Lower leg skin (tissue), 4 donors: Measurements from ENCODE around the gene DIP2C. TPM values are rescaled to one million over a fixed set of nuclear protein-coding genes. Genes with fewer than 3 reads are reported as not detected.

Source experiments
- DNase-seq, 2 donors: peaks; one replicate each; pipeline ENCODE4 v3.0.0-alpha.2; 2019; ENCODE audit warnings: low spot score in 2 of 2
- H3K4me3 ChIP-seq: fragments of 200-600 bp; sonication (generic); 2 replicates; pipeline ENCODE4 v1.5.1; 2017; ENCODE audit warnings: mild to moderate bottlenecking, low read depth; ENCODE audit not compliant: poor library complexity, severe bottlenecking
- CTCF ChIP-seq, 3 donors: fragments of 450-650 bp; IDR thresholded peaks; one replicate each; pipeline ENCODE4 v1.5.1; 2016; ENCODE audit warnings: antibody characterized with exemption in 3 of 3, mild to moderate bottlenecking in 3 of 3, moderate library complexity in 2 of 3
- POLR2A ChIP-seq, 2 donors: fragments of 450-650 bp; IDR thresholded peaks; one replicate each; pipeline ENCODE4 v1.6.1; 2016 to 2017; ENCODE audit warnings: antibody characterized with exemption in 2 of 2, mild to moderate bottlenecking in 1 of 2, moderate library complexity in 1 of 2
- WGBS, 2 donors: methylation state at CpG; one replicate each; pipeline ENCODE4 v1.1.5; 2018; 5-methylcytosine and 5-hydroxymethylcytosine counted together
- intact Hi-C: fragments of 100-400 bp; cut with DNase I; formaldehyde crosslinking; loops from one replicate; pipeline ENCODE4 v1.15.0; 2023; ENCODE audit warnings: low total_unique reads
- total RNA-seq, 4 donors: library from RNA; depleted of rRNA; stranded (reverse); fragments of >200 nt; gene quantifications; one replicate each; pipeline ENCODE4 v1.1.0, GENCODE V29; 2016

Gene DIP2C
- total RNA-seq, 4 donors from 2014 or later: 6.2 to 14.7 (median 10.6) TPM

GRCh38 chr10:489330-489729, 200.1 kb downstream of the DIP2C start:
- DNase-seq: peak in 1 of 2 donors; percentile 81
- no peak for TF ChIP-seq CTCF (IDR thresholded peaks at IDR 0.05)
- no peak for TF ChIP-seq POLR2A (IDR thresholded peaks at IDR 0.05)
- WGBS, 2 donors: 80 to 85% methylated on average over 6 to 11 of the region's 11 CpGs
- intact Hi-C loops: no loop called here
- H3K4me3 ChIP-seq: no peak overlapping the region

GRCh38 chr10:488933-489215, 200.6 kb downstream of the DIP2C start:
- intact Hi-C loops: no loop called here
- TF ChIP-seq CTCF (IDR thresholded peaks at IDR 0.05) (no peak), POLR2A (IDR thresholded peaks at IDR 0.05) (no peak)
- WGBS, 2 donors: 90 to 94% methylated on average over 11 of the region's 11 CpGs
- no peak overlapping the region for H3K4me3 ChIP-seq
- DNase-seq: peak in 1 of 2 donors; percentile 49

DNA sequence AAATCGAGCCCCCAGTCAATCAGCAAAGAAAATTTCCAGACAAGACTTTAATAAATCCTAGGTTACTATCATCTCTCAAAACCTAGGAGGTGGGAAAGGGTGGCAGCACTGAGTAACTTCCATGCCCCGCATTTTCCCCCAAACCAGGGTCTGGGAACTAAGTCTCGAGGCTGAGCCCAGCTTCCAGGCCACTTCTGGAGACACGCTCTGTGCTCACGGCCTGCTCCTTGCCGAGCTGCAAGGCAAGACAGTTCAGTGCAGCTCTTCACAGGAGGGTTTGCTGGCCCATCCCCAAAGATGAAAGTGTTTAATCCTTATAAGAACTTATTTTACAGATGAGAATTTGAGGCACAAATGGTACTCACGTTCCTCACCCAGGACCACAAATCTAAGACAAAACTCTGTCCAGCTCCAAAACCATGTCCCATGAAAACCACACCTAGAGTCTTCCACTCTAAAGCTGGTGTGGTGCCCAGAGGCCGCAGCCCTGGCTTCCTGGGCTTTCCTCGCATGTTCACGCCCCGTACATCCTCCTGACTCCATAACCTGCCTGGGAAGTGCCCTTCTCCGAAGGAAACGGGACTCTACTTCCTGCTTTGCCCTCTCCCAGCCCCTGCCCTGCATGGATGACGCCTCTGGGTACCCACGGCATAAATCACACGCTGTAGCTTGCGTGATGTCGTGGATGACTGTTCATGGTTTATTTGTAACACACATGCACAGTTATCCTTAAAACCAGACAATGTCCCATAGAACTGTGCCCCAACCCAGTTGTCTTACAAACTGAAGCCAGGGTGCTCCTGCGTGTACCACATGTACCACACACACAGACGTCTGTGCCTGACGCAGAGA, 201.2 kb downstream of the DIP2C start:
- DNase-seq: peak in 1 of 2 donors; percentile 49
- intact Hi-C loops: no loop called here
- TF ChIP-seq CTCF (IDR thresholded peaks at IDR 0.05) (no peak), POLR2A (IDR thresholded peaks at IDR 0.05) (no peak)
- WGBS, 2 donors: 91 to 93% methylated on average over 21 of the region's 21 CpGs
- H3K4me3 ChIP-seq: no peak overlapping the region

- 71 to 73% methylated on average over 17 of the region's 17 CpGs for WGBS, 2 donors
Observed at GRCh38 chr10:486666-487322, 202.7 kb downstream of the DIP2C start.

GRCh38 chr10:486206-486605, 203.3 kb downstream of the DIP2C start:
- intact Hi-C loops: no loop called here
- no peak overlapping the region for H3K4me3 ChIP-seq
- TF ChIP-seq POLR2A (IDR thresholded peaks at IDR 0.05) (no peak), CTCF (IDR thresholded peaks at IDR 0.05) (no peak)
- peak in 1 of 2 donors; percentile 78 for DNase-seq
- 25 to 38% methylated on average over 11 of the region's 11 CpGs for whole genome bisulfite sequencing, 2 donors

More at GRCh38 chr10:486666-487322, 202.7 kb downstream of the DIP2C start:
- H3K4me3 ChIP-seq: no peak overlapping the region
- TF ChIP-seq CTCF (IDR thresholded peaks at IDR 0.05) (no peak), POLR2A (IDR thresholded peaks at IDR 0.05) (no peak)
- DNase-seq: peak in 1 of 2 donors; percentile 83
- intact Hi-C loops: no loop called here
